Measurements from ENCODE around the gene S100A16.
"Not testable (repeated sequence)": the region's sequence is repeated elsewhere in the genome, so short reads cannot be mapped to it uniquely, and the experiment has no call there.

Gene S100A16

DNA sequence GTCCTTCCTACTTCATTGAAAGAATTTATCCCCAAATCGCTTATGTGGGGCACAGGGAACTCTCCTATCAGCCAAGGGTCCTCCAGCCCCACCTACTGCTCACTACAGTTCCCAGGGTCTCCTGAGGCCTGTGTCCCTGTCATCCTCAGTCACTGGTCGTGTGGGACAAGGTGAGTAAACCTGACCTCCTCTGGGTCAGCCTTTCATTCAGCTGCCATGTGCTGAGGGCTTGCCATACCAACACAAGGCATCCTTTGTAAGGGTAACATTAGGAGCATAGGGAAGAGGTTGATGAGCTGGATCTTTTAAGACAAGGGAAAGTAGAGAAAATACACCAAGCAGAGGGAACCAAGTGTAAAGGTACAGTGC, 34.4 kb upstream of the S100A16 start:
- TF ChIP-seq, protein P1, sequence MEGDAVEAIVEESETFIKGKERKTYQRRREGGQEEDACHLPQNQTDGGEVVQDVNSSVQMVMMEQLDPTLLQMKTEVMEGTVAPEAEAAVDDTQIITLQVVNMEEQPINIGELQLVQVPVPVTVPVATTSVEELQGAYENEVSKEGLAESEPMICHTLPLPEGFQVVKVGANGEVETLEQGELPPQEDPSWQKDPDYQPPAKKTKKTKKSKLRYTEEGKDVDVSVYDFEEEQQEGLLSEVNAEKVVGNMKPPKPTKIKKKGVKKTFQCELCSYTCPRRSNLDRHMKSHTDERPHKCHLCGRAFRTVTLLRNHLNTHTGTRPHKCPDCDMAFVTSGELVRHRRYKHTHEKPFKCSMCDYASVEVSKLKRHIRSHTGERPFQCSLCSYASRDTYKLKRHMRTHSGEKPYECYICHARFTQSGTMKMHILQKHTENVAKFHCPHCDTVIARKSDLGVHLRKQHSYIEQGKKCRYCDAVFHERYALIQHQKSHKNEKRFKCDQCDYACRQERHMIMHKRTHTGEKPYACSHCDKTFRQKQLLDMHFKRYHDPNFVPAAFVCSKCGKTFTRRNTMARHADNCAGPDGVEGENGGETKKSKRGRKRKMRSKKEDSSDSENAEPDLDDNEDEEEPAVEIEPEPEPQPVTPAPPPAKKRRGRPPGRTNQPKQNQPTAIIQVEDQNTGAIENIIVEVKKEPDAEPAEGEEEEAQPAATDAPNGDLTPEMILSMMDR (IDR thresholded peaks at IDR 0.05; ENCODE audit: low read depth, low read length): no peak
- H3K4me3 ChIP-seq (ENCODE audit: low read depth, low read length): no peak overlapping the region
- DNase-seq (ENCODE audit: low read depth, low spot score): no peak
- in situ Hi-C loops (cut with HindIII; ENCODE audit: low sequenced_read_pairs): no loop called here

DNA sequence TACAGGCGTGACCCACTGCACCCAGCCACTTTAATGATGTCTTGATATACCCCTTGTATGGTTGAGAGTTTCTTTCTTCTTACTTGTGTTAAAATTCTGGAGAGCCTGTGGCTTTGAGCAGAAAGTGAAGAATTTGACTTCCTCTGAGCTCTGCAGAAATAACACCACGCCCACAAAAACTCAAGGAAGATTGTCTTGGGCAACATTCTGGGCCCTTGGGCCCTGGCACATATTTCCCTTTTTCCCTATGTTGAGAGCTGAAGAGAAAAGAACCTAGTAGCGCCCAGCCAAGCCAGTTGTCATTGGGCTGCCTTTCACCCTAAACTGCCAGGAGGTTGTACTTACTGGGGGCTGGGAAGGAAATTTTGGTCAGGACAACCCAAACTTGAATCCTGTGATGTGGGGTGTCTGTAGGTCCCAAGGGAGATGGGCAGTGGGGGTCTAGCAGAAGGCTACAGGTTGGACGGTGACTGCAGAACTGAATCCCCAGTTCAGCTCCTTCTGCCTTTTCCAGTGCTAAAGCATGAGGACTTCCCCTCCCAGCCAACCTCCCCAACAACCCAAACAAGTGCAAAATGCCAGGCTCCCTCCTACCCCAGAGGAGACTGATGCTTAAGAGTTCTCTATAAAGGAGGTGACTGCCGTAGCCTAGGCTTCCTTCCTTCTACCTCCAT, 33.9 kb upstream of the S100A16 start:
- in situ Hi-C loops (cut with HindIII; ENCODE audit: low sequenced_read_pairs): no loop called here
- no peak for DNase-seq (ENCODE audit: low read depth, low spot score)
- TF ChIP-seq, protein P1 (IDR thresholded peaks at IDR 0.05; ENCODE audit: low read depth, low read length): no peak
- no peak overlapping the region for H3K4me3 ChIP-seq (ENCODE audit: low read depth, low read length)

DNA sequence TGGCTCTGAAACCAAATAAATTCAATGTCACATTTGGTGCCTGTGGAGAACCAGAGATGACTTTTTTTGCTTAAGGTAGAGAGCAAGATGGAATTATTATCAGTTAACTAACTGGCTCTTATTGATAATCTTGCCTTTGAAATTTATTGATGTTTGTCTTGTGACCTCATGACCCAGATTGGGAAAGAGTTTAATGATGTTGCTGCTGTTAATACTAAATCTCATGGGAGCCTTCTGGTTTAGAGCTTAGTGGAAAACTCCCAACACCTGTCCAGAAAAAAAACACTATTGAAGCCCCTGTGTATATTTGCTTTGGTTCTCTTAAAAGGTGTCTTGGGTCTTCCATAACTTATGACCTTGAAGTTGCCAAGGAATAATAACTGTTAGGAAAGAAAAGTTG, 30.9 kb upstream of the S100A16 start:
- TF ChIP-seq, protein P1 (IDR thresholded peaks at IDR 0.05; ENCODE audit: low read depth, low read length): no peak
- in situ Hi-C loops (cut with HindIII; ENCODE audit: low sequenced_read_pairs): no loop called here
- H3K4me3 ChIP-seq (ENCODE audit: low read depth, low read length): no peak overlapping the region
- DNase-seq (ENCODE audit: low read depth, low spot score): no peak

DNA sequence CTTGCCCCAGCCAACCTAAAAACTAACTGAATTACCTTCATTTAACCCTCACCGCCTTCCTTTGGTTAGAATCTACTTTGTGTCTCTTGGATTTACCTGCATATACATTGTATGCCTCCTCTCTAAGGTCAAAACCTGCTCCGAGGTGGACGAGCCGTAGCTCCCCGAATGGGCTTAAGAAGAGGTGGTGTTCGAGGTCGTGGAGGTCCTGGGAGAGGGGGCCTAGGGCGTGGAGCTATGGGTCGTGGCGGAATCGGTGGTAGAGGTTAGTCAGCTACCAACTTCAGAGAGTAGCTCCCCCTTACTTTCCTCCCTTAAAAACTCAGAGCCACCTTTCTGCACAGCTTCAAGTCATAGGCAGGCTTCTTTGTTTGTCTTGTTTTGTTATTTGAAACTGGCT, 30.2 kb upstream of the S100A16 start:
- DNase-seq (ENCODE audit: low read depth, low spot score): no peak
- no peak overlapping the region for H3K4me3 ChIP-seq (ENCODE audit: low read depth, low read length)
- in situ Hi-C loops (cut with HindIII; ENCODE audit: low sequenced_read_pairs): no loop called here
- TF ChIP-seq, protein P1 (IDR thresholded peaks at IDR 0.05; ENCODE audit: low read depth, low read length): no peak

DNA sequence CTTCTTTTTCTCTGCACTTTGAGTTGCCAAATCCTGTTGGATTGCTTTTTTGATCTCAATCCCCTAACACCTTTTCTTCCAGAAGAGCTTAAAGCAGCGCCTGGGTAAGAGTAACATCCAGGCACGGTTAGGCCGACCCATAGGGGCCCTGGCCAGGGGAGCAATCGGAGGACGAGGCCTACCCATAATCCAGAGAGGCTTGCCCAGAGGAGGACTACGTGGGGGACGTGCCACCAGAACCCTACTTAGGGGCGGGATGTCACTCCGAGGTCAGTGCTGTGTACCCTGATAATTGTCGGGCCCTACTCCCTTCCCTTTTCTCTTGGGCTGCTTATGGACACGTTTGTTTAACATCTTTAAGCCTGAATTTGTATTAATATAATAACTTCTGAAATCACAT, 29.2 kb upstream of the S100A16 start:
- H3K4me3 ChIP-seq (ENCODE audit: low read depth, low read length): no peak overlapping the region
- no peak for DNase-seq (ENCODE audit: low read depth, low spot score)
- in situ Hi-C loops (cut with HindIII; ENCODE audit: low sequenced_read_pairs): no loop called here
- TF ChIP-seq, protein P1 (IDR thresholded peaks at IDR 0.05; ENCODE audit: low read depth, low read length): no peak

DNA sequence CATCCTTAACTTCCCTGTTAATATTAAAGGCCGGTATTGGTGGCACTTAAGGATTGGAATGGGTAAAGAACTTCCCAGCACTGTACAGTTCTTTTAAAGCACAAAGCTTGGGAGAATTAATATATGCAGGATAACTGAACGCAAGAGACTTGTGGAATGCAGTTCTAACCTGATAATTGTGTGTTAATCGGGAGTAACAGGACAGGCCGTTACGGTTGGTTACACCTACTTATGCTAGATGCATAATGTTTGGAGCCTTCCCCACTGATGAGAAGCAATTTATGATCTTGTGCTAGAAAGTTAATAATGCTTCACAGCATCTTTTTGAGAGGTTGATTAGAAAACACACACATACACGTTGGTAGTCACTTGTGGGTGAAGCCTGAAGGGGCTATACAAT, 27.9 kb upstream of the S100A16 start:
- TF ChIP-seq, protein P1 (IDR thresholded peaks at IDR 0.05; ENCODE audit: low read depth, low read length): no peak
- in situ Hi-C loops (cut with HindIII; ENCODE audit: low sequenced_read_pairs): no loop called here
- DNase-seq (ENCODE audit: low read depth, low spot score): no peak
- no peak overlapping the region for H3K4me3 ChIP-seq (ENCODE audit: low read depth, low read length)

DNA sequence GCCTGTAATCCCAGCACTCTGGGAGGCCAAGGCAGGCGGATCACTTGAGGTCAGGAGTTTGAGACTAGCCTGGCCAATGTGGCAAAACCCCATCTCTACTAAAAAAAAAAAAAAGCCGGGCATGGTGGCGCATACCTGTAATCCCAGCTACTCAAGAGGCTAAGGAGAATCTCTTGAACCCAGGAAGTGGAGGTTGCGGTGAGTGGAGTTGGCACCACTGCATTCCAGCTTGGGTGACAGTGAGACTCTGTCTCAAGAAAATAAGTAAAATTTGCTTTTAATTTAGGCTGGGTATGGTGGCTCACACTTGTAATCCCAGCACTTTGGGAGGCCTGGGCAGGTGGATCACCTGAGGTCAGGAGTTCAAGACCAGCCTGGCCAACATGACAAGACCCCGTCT, 27.3 kb upstream of the S100A16 start:
- H3K4me3 ChIP-seq (ENCODE audit: low read depth, low read length); DNase-seq (ENCODE audit: low read depth, low spot score); in situ Hi-C loops (cut with HindIII; ENCODE audit: low sequenced_read_pairs): not testable (repeated sequence)

All from astrocyte of the spinal cord (primary cell).